NB4 (cell line): Measurements from ENCODE around the gene WDR83.

Experiments
- POLR2A ChIP-seq: IDR thresholded peaks from 2 replicates; pipeline ENCODE4 v1.6.1; 2011; ENCODE audit warnings: mild to moderate bottlenecking; ENCODE audit not compliant: insufficient read length; ENCODE audit errors: extremely low read depth
- TF ChIP-seq, protein P1 (sequence below): IDR thresholded peaks from one replicate; pipeline ENCODE4 v1.5.1; 2012; ENCODE audit warnings: low read depth, low read length

DNA sequence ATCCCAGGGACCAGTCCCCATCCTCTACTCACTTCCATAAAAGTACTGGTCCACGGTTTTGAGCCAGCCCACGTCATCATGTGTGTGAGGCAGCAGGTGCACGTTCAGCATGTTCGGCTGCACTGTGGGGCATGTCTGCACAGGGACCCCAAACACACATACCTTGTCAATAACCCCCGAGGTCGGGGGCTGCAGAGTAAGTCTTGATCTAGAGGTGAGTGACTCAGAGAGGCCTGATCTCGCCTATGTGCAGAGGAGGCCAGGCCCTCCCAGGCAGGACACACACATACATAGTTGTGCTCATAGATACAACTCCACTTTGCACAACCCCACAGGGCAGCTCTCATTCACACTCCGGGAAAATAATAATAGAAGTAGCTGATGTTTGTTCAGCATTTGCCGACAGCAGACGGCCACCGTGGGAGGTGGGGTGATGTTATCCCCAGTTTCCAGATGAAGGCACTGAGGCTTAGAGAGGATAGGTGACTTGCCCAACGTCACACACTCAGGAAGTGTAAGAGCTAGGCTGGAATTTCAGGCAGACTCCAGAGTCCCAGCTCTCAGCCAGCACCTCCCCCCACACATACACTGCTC lies 839 bp upstream of the WDR83 start:
- TF ChIP-seq POLR2A, result no peak
- TF ChIP-seq, protein P1, sequence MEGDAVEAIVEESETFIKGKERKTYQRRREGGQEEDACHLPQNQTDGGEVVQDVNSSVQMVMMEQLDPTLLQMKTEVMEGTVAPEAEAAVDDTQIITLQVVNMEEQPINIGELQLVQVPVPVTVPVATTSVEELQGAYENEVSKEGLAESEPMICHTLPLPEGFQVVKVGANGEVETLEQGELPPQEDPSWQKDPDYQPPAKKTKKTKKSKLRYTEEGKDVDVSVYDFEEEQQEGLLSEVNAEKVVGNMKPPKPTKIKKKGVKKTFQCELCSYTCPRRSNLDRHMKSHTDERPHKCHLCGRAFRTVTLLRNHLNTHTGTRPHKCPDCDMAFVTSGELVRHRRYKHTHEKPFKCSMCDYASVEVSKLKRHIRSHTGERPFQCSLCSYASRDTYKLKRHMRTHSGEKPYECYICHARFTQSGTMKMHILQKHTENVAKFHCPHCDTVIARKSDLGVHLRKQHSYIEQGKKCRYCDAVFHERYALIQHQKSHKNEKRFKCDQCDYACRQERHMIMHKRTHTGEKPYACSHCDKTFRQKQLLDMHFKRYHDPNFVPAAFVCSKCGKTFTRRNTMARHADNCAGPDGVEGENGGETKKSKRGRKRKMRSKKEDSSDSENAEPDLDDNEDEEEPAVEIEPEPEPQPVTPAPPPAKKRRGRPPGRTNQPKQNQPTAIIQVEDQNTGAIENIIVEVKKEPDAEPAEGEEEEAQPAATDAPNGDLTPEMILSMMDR, result no peak
